ENCODE measurements around the gene RALGAPA2. TPM values are rescaled to one million over a fixed set of nuclear protein-coding genes. Genes with fewer than 3 reads are reported as not detected.

RALGAPA2 gene
- total RNA-seq, 1 experiment from 2014 or later: 18.2 TPM

DNA sequence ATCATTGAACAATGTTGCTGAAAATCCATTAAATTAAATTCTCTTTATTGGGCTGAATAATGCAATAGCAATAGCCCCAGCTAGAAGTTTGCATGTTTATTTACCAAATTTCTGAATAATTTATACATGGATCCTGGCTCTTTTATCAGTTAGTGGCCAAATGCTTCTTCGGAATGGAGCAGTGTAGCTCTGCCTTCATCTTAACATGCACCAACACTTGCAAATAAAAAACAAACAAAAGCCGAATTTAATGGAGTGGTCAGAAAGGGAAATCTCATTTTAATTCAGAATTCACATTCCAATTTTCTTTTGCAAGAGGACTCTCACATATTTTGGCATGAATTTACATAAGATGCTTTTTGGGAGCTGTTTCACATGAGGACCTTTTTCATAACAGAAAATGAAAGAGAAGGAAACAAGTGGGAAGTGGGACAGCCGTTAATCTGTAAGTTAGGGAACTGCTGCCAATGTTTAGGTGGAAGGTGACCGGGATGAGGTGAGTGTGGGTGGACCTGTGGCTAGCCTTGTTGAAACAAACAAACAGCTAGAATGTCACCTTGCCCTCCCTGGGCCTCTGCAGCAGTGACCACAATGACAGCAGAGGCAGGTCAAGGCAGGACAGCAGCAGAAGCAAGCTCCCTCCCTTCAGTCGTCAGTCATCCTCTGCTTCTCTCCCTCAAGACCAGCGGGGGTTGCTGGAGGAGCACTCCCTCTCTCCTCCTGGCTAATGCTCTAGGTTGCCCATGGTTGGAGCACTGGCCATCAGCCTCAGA is 271.4 kb downstream of the RALGAPA2 start:
- ChIA-PET CTCF (interaction anchor here (0.7 to 1.2 kb wide), 3 partner anchors 20 to 153 kb away, joined by 3 to 4 read pairs (median 4); no protein-coding TSS in a partner anchor), POLR2A (no interaction called here)
- H3K27ac Mint-ChIP-seq: no peak overlapping the region
- DNase-seq (ENCODE audit: low spot score) (no peak), ATAC-seq (peak; percentile 67)
- H3K27me3 Mint-ChIP-seq (ENCODE audit: low read depth): no peaks in the 10 kb centered on the region
- no peaks in the 10 kb centered on the region; the same call in 1 of the 2 replicates for H3K36me3 Mint-ChIP-seq
- H3K4me3 Mint-ChIP-seq: no peak overlapping the region
- H3K9me3 Mint-ChIP-seq: no peaks in the 10 kb centered on the region
- peaks cover 24% of the 10 kb centered on the region for H3K4me1 Mint-ChIP-seq
- TF ChIP-seq FOXP1 (CRISPR knock-in tag; IDR thresholded peaks at IDR 0.05; ENCODE audit: borderline replicate concordance): no peak
- peak; percentile 83; the same call in 1 of the 2 replicates for TF ChIP-seq ZNF263 (CRISPR knock-in tag; IDR thresholded peaks at IDR 0.05; ENCODE audit: low read depth)

- POLR2A ChIA-PET: no interaction called here
- no peaks in the 10 kb centered on the region for H3K9me3 Mint-ChIP-seq
- ATAC-seq (no peak), DNase-seq (ENCODE audit: low spot score) (no peak)
- no peak overlapping the region for H3K27ac Mint-ChIP-seq
- no peak overlapping the region for H3K4me3 Mint-ChIP-seq
- no peaks in the 10 kb centered on the region for H3K27me3 Mint-ChIP-seq (ENCODE audit: low read depth)
- TF ChIP-seq OVOL2 (CRISPR knock-in tag; IDR thresholded peaks at IDR 0.05; ENCODE audit: borderline replicate concordance): no peak
- TF ChIP-seq USF2 (CRISPR knock-in tag; IDR thresholded peaks at IDR 0.05): no peak
- no peak for TF ChIP-seq ZNF263 (CRISPR knock-in tag; IDR thresholded peaks at IDR 0.05; ENCODE audit: low read depth)
- TF ChIP-seq AR (CRISPR knock-in tag; IDR thresholded peaks at IDR 0.05): no peak
- no peak for TF ChIP-seq ZNF219 (CRISPR knock-in tag; IDR thresholded peaks at IDR 0.05; ENCODE audit: borderline replicate concordance)
- peaks cover 24% of the 10 kb centered on the region for H3K4me1 Mint-ChIP-seq
- H3K36me3 Mint-ChIP-seq: no peaks in the 10 kb centered on the region; the same call in 1 of the 2 replicates
- CTCF ChIA-PET: interaction anchor here (1.2 kb wide), 1 partner anchor 154 kb away, joined by 4 read pairs; no protein-coding TSS in a partner anchor
Observed at GRCh38 chr20:20440481-20440880, 272.0 kb downstream of the RALGAPA2 start.

DNA sequence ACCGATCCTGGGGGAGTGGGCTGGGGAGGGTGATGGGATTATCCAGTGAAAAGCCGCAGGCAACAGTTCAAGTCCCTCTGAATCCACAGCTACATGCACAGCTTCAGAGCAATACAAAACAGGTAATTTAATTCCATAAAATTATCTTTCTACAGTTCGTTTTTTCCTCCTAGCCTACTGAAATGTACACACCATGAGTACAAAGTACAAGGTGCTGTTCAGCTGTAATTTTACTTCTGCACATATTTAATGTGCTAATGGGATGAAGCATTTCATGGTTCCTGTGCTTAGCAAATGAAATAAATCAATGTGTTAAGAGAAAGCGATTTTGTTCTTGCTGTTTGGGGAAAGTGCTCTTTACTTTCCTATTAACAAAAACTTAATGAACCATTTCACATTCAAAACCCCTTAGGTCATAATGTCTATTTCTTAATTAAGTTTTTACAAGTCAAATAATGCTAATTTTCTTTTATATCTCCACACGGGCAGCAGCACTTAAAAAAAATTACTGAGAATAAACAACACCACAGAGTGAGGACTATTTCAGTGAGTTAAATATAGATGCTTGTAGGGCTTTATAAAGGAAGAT is 272.7 kb downstream of the RALGAPA2 start:
- POLR2A ChIA-PET: no interaction called here
- TF ChIP-seq, protein P1, sequence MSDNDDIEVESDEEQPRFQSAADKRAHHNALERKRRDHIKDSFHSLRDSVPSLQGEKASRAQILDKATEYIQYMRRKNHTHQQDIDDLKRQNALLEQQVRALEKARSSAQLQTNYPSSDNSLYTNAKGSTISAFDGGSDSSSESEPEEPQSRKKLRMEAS (CRISPR knock-in tag; IDR thresholded peaks at IDR 0.05): no peak
- TF ChIP-seq SMAD3 (CRISPR knock-in tag; IDR thresholded peaks at IDR 0.05; ENCODE audit: borderline replicate concordance) (no peak), GTF2I (CRISPR knock-in tag; conservative IDR thresholded peaks at IDR 0.05) (no peak), ZNF425 (CRISPR knock-in tag; conservative IDR thresholded peaks at IDR 0.05) (no peak), IRF2 (CRISPR knock-in tag; IDR thresholded peaks at IDR 0.05; ENCODE audit: borderline replicate concordance, low read depth) (no peak), ZNF281 (CRISPR knock-in tag; IDR thresholded peaks at IDR 0.05) (no peak), ELF4 (CRISPR knock-in tag; IDR thresholded peaks at IDR 0.05; ENCODE audit: low read depth) (no peak), ZNF263 (CRISPR knock-in tag; IDR thresholded peaks at IDR 0.05; ENCODE audit: low read depth) (no peak), ETV6 (CRISPR knock-in tag; IDR thresholded peaks at IDR 0.05) (no peak), ERG (CRISPR knock-in tag; IDR thresholded peaks at IDR 0.05) (no peak)
- H3K9me3 Mint-ChIP-seq: no peaks in the 10 kb centered on the region
- H3K36me3 Mint-ChIP-seq: no peaks in the 10 kb centered on the region; the same call in 1 of the 2 replicates
- no peak for DNase-seq (ENCODE audit: low spot score)
- no peak overlapping the region for H3K27ac Mint-ChIP-seq
- no peaks in the 10 kb centered on the region for H3K27me3 Mint-ChIP-seq (ENCODE audit: low read depth)
- no peak for ATAC-seq
- peaks cover 22% of the 10 kb centered on the region for H3K4me1 Mint-ChIP-seq
- CTCF ChIA-PET: no interaction called here
- H3K4me3 Mint-ChIP-seq: no peak overlapping the region
